Stimulated activated CD4-positive, alpha-beta T cell treated with anti-CD3 and anti-CD28 coated beads, Interleukin-4, amount 100 ng/mL, for 4 hours (primary cell): Measurements from ENCODE around the gene OR4X1.
"Not testable (repeated sequence)": the region's sequence is repeated elsewhere in the genome, so short reads cannot be mapped to it uniquely, and the experiment has no call there.

Experiments used
- DNase-seq, 2 experiments: peaks; one replicate each; pipeline ENCODE4 v3.0.0-alpha.2; 2020

Gene OR4X1

GRCh38 chr11:48263423-48263911 lies at the start of gene OR4X1:
Gene OR4X1, plus strand, starts transcription at chr11:48263861. Its CDS starts 0 bp downstream, at chr11:48263861.
- no peak for DNase-seq

GRCh38 chr11:48216510-48216909 lies 47.2 kb upstream of the OR4X1 start, which contains the start of gene OR4B1:
Gene OR4B1, plus strand, starts transcription at chr11:48216810. Its CDS starts 0 bp downstream, at chr11:48216810.
- DNase-seq, result no peak

GRCh38 chr11:48228761-48229160 lies 34.9 kb upstream of the OR4X1 start:
- DNase-seq, result no peak

- not testable (repeated sequence) for DNase-seq
Measured at GRCh38 chr11:48230057-48230456, 33.6 kb upstream of the OR4X1 start.

GRCh38 chr11:48237727-48238126 lies 25.9 kb upstream of the OR4X1 start:
- no peak for DNase-seq

- no peak for DNase-seq
Measured at GRCh38 chr11:48242501-48242900, 21.2 kb upstream of the OR4X1 start.

- DNase-seq, result no peak
Measured at GRCh38 chr11:48244804-48245203, 18.9 kb upstream of the OR4X1 start, which contains the start of gene OR4X2. Gene OR4X2, plus strand, starts transcription at chr11:48245104. Its CDS starts 0 bp downstream, at chr11:48245104.

GRCh38 chr11:48248902-48249301 lies 14.8 kb upstream of the OR4X1 start:
- DNase-seq, result no peak

GRCh38 chr11:48261600-48261999 lies 2.1 kb upstream of the OR4X1 start:
- DNase-seq, result no peak

GRCh38 chr11:48270621-48271020 lies 7.0 kb downstream of the OR4X1 start:
- no peak for DNase-seq

- no peak for DNase-seq
Measured at GRCh38 chr11:48272606-48273005, 8.9 kb downstream of the OR4X1 start.

GRCh38 chr11:48305923-48306322 lies 42.3 kb downstream of the OR4X1 start, which contains the start of gene OR4S1:
Gene OR4S1, plus strand, starts transcription at chr11:48306223. Its CDS starts 0 bp downstream, at chr11:48306223.
- DNase-seq, result no peak

- peak; percentile 50 to 56 for DNase-seq
Measured at GRCh38 chr11:48307760-48308386, 44.2 kb downstream of the OR4X1 start.

GRCh38 chr11:48313590-48313989 lies 49.9 kb downstream of the OR4X1 start:
- DNase-seq, result not testable (repeated sequence)
